ACC112 (cell line): Measurements from ENCODE around the gene INSR.

Source experiments
- H2AFZ ChIP-seq: fragments of 200-600 bp; sonication (generic); one replicate; pipeline ENCODE4 v1.6.0; 2017; ENCODE audit warnings: antibody characterized with exemption, low read length; ENCODE audit not compliant: unreplicated experiment
- H3K27ac ChIP-seq: fragments of 200-600 bp; sonication (generic); 2 replicates; pipeline ENCODE4 v1.5.1; 2014; ENCODE audit warnings: low read depth, mild to moderate bottlenecking, antibody characterized with exemption, low read length, moderate library complexity
- H3K27me3 ChIP-seq: fragments of 200-600 bp; sonication (generic); 2 replicates; pipeline ENCODE4 v1.6.1; 2014; ENCODE audit warnings: mild to moderate bottlenecking, antibody characterized with exemption, low read length, moderate library complexity, mixed read lengths; ENCODE audit not compliant: insufficient read depth
- H3K36me3 ChIP-seq: fragments of 200-600 bp; sonication (generic); 2 replicates; pipeline ENCODE4 v1.6.1; 2016; ENCODE audit warnings: mild to moderate bottlenecking, antibody characterized with exemption, low read length, moderate library complexity, mixed read lengths; ENCODE audit not compliant: insufficient read depth
- H3K4me1 ChIP-seq: fragments of 200-600 bp; sonication (generic); one replicate; pipeline ENCODE4 v1.6.1; 2016; ENCODE audit warnings: low read length, mixed read lengths; ENCODE audit not compliant: insufficient read depth, unreplicated experiment, control insufficient read depth
- H3K4me3 ChIP-seq: fragments of 200-600 bp; sonication (generic); 2 replicates; pipeline ENCODE4 v1.5.1; 2014; ENCODE audit warnings: mild to moderate bottlenecking, low read depth, low read length
- H3K79me2 ChIP-seq: fragments of 200-600 bp; sonication (generic); one replicate; pipeline ENCODE4 v1.6.0; 2016; ENCODE audit warnings: low read length; ENCODE audit not compliant: control insufficient read depth, unreplicated experiment, insufficient read depth

INSR gene

GRCh38 chr19:7257148-7258040 lies 36.8 kb downstream of the INSR start:
- H3K4me3 ChIP-seq = no peak overlapping the region
- no peaks in the 10 kb centered on the region for H3K4me1 ChIP-seq
- no peaks in the 10 kb centered on the region for H3K36me3 ChIP-seq
- no peaks in the 10 kb centered on the region for H3K79me2 ChIP-seq
- H3K27ac ChIP-seq = no peak overlapping the region
- no peaks in the 10 kb centered on the region for H3K27me3 ChIP-seq
- H2AFZ ChIP-seq = no peak overlapping the region

DNA sequence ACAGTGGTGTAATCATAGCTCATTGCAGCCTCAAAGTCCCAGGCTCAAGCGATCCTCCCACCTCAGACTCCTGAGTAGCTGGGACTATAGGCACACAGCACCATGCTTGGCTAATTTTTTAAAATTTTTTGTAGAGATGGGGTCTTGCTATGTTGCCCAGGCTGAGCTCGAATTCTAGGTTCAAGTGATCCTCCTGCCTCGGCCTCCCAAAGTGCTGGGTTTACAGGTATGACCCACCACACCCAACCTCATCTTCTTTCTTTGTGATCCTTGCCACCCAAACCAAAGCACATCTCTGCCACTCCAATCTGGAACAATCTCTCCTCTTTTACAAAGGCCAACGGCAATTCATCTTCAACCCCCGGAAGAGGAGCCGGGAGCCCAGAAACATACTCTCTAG lies 38.6 kb downstream of the INSR start:
- Histone ChIP-seq H3K79me2 (no peaks in the 10 kb centered on the region), H3K4me1 (no peaks in the 10 kb centered on the region), H3K27me3 (no peaks in the 10 kb centered on the region), H3K27ac (no peak overlapping the region), H2AFZ (no peak overlapping the region), H3K4me3 (no peak overlapping the region), H3K36me3 (no peaks in the 10 kb centered on the region)

- Histone ChIP-seq H3K27me3 (no peaks in the 10 kb centered on the region), H3K79me2 (no peaks in the 10 kb centered on the region), H3K36me3 (no peaks in the 10 kb centered on the region), H3K4me1 (no peaks in the 10 kb centered on the region), H3K4me3 (no peak overlapping the region), H2AFZ (no peak overlapping the region), H3K27ac (no peak overlapping the region)
Observed at GRCh38 chr19:7255119-7255518, 39.1 kb downstream of the INSR start.

DNA sequence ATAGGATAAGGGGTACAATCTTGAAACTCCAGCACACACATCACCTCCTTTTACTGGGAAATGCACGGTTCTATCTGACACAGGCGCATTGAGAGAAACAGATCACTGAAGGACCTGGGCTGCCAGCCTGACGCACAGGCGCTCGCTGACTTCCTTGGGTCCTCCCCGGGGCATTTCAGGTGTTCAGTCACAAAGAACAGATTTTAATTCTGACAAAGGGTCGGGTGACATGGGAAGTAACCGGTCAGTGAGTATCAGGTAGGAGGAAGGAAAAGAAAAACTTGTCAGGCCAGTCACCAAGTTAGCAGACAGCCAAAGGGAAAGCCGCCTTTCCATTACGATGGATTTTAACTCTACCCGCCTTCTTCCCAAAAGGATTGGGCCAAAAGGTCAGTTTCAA lies 39.6 kb downstream of the INSR start:
- no peaks in the 10 kb centered on the region for H3K4me1 ChIP-seq
- no peaks in the 10 kb centered on the region for H3K27me3 ChIP-seq
- no peak overlapping the region for H3K27ac ChIP-seq
- H3K79me2 ChIP-seq = no peaks in the 10 kb centered on the region
- no peaks in the 10 kb centered on the region for H3K36me3 ChIP-seq
- H3K4me3 ChIP-seq = no peak overlapping the region
- H2AFZ ChIP-seq = no peak overlapping the region

DNA sequence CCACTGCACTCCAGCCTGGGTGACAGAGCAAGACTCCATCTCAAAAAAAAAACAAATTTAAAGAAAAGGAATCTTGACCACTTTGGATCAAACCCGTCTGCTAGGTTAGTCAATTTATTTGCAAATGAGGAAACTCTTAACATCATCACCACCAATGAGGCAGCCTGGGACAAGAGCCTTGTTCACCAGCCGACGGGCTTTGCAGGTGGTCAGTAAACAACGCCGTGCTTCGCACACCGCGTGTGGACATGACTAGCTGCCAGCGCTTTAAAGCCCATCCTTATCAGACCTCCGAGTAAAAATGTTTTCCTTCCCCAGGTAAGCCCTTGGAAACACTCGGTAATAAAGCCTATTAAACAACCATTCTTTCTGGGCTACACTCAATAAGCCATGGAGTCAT lies 41.9 kb downstream of the INSR start:
- Histone ChIP-seq H3K27ac (no peak overlapping the region), H3K27me3 (no peaks in the 10 kb centered on the region), H3K36me3 (no peaks in the 10 kb centered on the region), H3K4me3 (no peak overlapping the region), H2AFZ (no peak overlapping the region), H3K79me2 (no peaks in the 10 kb centered on the region), H3K4me1 (no peaks in the 10 kb centered on the region)

DNA sequence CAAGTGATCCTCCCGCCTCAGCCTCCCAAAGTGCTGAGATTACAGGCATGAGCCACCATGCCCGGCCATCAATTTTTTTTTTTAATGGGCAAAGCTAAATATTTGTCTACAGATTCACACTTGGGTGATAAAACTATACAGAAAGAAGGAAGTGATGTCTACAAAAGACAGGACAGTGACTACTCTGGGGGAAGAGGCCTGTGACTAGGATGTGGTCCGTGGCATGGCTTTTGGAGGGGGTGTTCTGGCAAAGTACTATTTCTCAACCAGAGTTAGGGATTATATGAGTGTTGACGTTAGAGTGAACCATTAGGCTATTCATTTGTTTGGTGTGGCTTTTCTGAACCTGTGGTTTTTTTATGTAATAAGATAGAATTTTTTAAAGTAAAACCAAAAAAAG lies 42.7 kb downstream of the INSR start:
- Histone ChIP-seq H2AFZ (no peak overlapping the region), H3K36me3 (no peaks in the 10 kb centered on the region), H3K27me3 (no peaks in the 10 kb centered on the region), H3K4me1 (no peaks in the 10 kb centered on the region), H3K79me2 (no peaks in the 10 kb centered on the region), H3K27ac (no peak overlapping the region), H3K4me3 (no peak overlapping the region)

DNA sequence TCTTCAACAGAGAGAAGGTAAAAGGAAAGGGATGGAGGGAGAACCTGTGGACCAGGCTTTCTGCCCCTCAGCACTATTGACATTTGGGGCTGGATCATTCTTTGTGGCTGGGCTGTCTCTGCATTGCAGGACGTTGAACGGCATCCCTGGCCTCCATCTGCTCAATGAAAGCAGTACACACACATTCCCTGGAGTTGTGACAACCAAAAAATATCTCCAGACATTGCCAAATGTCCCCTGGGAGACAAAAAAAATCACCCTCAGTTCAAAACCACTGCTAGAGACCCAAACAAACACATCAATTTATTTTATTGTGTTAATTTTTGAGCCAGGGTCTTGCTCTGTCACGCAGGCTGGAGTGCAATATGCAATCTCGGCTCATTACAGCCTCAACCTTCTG lies 43.3 kb downstream of the INSR start:
- H3K4me1 ChIP-seq = no peaks in the 10 kb centered on the region
- H3K4me3 ChIP-seq = no peak overlapping the region
- no peak overlapping the region for H2AFZ ChIP-seq
- H3K36me3 ChIP-seq = no peaks in the 10 kb centered on the region
- no peaks in the 10 kb centered on the region for H3K27me3 ChIP-seq
- H3K27ac ChIP-seq = no peak overlapping the region
- no peaks in the 10 kb centered on the region for H3K79me2 ChIP-seq

GRCh38 chr19:7250057-7250596 lies 44.1 kb downstream of the INSR start:
- H3K4me3 ChIP-seq = no peak overlapping the region
- no peaks in the 10 kb centered on the region for H3K27me3 ChIP-seq
- no peak overlapping the region for H3K27ac ChIP-seq
- H2AFZ ChIP-seq = no peak overlapping the region
- H3K36me3 ChIP-seq = no peaks in the 10 kb centered on the region
- H3K79me2 ChIP-seq = no peaks in the 10 kb centered on the region
- no peaks in the 10 kb centered on the region for H3K4me1 ChIP-seq

DNA sequence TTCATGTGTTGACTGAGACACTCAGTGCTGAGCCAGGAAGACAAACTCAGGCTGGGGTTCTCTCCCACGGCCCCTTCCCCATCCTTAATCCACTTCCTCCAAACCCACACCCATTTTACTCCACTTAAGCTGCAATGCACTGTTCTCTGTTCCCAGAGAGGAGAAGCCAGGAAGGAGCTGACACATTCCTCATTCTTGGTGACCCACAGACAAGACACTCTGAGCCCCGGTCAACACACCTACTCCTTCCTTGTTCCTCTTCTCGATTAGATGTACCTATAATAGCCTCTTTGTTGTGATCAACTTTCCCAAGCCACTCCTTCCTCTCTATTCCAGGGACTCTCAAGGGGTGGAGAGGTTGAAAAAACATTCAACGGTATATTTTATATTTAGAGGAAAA lies 47.1 kb downstream of the INSR start:
- Histone ChIP-seq H3K36me3 (no peaks in the 10 kb centered on the region), H3K79me2 (no peaks in the 10 kb centered on the region)

DNA sequence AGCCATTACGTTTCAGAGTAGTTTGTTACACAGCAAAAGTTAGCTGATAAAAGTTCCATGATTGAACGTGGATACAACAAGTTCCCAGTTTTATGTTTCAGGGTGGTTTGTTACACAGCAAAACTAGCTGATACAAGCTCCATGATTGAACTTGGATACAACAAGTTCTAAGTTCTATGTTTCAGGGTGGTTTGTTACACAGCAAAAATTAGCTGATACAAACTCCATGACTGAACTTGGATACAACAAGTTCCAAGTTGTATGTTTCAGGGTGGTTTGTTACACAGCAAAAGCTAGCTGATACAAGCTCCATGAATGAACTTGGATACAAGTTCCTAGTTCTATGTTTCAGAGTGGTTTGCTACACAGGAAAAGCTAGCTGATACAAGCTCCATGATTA lies 47.6 kb downstream of the INSR start:
- Histone ChIP-seq H2AFZ (no peak overlapping the region), H3K79me2 (no peaks in the 10 kb centered on the region), H3K36me3 (no peaks in the 10 kb centered on the region), H3K27ac (no peak overlapping the region), H3K4me1 (no peaks in the 10 kb centered on the region), H3K4me3 (no peak overlapping the region), H3K27me3 (no peaks in the 10 kb centered on the region)

More for the DNA sequence above, 47.1 kb downstream of the INSR start:
- H3K27ac ChIP-seq = no peak overlapping the region
- no peak overlapping the region for H3K4me3 ChIP-seq
- no peak overlapping the region for H2AFZ ChIP-seq
- no peaks in the 10 kb centered on the region for H3K4me1 ChIP-seq
- no peaks in the 10 kb centered on the region for H3K27me3 ChIP-seq

- Histone ChIP-seq H3K27ac (peak overlapping the region; percentile 71), H3K27me3 (no peaks in the 10 kb centered on the region), H3K36me3 (no peaks in the 10 kb centered on the region), H2AFZ (no peak overlapping the region), H3K79me2 (no peaks in the 10 kb centered on the region), H3K4me3 (peak overlapping the region; percentile 46), H3K4me1 (no peaks in the 10 kb centered on the region)
Observed at GRCh38 chr19:7242601-7243258, 51.5 kb downstream of the INSR start.
